HS-5 (cell line): ENCODE measurements around the gene CHD9.
A peak's percentile ranks its signal among the peaks of the same experiment; 100 is the strongest.

ENCODE experiments used
- DNase-seq: peaks from one replicate; pipeline ENCODE4 v3.0.0-alpha.2; 2012; ENCODE audit warnings: low read depth

Gene CHD9

GRCh38 chr16:53094013-53094630 is 39.3 kb downstream of the CHD9 start:
- DNase-seq, result no peak

DNA sequence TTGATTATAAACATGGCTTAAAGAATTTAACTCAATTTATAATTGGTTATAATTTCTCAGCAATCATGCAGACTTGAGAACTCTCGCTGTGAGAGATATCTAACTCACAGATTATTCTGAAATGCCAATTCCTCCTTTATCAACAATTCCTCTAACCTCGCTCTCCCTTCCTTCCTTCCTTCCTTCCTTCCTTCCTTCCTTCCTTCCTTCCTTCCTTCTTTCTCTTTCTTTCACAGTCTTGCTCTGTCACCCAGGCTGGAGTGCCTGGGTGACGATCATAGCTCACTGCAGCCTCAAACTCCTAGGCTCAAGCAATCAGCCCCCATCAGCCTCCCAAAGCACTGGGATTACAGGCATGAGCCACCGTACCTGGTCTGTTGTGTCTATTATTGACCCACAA is 42.4 kb downstream of the CHD9 start:
- no peak for DNase-seq

- DNase-seq, result peak; percentile 39
Measured at GRCh38 chr16:53098526-53099317, 43.9 kb downstream of the CHD9 start.

- DNase-seq, result peak; percentile 59
Measured at GRCh38 chr16:53099318-53100130, 44.7 kb downstream of the CHD9 start.

GRCh38 chr16:53100131-53100748 is 45.4 kb downstream of the CHD9 start:
- no peak for DNase-seq

DNA sequence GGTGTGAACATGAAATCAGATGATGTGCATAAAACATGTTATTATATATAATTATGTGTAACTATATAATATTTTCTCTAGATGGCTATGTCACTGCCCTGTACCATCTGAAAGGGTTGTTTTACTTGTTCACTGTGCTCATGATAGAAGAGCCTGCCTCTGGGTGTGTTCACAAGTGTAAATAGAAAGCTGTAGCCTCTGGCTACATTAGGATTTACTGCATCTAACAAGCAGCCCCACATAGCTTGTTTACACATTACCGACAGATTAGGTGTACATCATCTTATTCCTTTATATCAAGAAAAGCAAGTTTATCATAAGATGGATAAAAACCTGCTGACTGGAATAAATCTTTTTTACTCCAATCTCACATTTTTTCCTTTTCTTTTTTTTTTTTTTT is 46.1 kb downstream of the CHD9 start:
- DNase-seq, result no peak

GRCh38 chr16:53103811-53104210 is 49.0 kb downstream of the CHD9 start:
- DNase-seq, result no peak

GRCh38 chr16:53105565-53105964 is 50.8 kb downstream of the CHD9 start:
- no peak for DNase-seq

DNA sequence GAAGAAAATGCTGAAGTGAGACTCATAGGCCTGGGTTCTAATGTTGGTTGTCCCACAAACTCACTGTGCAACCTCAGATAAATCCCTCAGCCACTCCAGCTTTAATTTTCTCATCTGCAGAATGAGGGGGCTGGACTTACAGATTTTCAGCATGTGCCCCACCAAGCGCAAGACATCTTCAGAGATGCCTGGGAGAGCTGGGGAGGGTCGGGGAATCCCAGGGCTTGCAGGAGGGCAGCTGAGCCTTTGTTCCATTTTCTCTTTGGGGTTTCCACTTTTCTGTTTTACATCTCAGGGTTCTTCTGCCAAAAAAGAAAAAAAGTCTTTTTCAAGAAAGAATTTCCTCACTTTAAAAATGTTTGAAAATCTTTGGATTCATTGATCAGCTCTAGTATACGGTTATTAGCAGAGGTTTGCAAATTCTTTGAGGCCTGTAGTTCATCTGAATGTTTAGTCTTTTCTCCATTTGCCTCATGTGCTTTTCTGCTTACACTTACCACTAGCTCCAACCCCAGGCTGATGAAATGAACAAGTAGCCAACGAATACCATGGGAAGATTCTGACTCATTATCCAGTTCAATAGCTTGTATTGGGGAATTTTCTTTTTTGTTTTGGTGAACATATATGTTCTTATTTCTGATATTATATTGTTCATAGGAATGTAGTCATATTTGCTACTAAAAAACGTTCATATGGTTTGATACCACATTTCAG is 56.4 kb downstream of the CHD9 start:
- DNase-seq, result no peak

GRCh38 chr16:53112015-53112414 is 57.2 kb downstream of the CHD9 start:
- no peak for DNase-seq

DNA sequence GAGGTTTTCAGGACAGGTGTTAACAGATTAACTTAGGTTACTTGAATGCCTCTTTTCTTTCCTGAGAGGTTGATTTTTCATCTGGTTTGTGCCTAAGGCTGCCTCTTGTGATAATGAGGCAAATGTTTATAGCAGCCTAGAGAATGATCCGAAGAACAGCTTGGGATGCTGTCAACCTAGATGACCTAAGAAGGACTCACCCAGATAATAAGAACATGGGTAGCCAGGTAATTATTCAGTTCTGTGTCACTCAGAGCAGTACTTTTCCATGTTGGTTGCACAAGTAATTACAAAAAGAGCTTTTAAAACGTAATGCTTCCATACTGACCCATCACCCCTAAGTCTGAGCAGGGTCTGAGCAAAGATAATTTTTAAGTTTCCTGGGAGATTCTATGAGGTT is 60.3 kb downstream of the CHD9 start:
- no peak for DNase-seq

- no peak for DNase-seq
Measured at GRCh38 chr16:53115773-53116172, 61.0 kb downstream of the CHD9 start.

DNA sequence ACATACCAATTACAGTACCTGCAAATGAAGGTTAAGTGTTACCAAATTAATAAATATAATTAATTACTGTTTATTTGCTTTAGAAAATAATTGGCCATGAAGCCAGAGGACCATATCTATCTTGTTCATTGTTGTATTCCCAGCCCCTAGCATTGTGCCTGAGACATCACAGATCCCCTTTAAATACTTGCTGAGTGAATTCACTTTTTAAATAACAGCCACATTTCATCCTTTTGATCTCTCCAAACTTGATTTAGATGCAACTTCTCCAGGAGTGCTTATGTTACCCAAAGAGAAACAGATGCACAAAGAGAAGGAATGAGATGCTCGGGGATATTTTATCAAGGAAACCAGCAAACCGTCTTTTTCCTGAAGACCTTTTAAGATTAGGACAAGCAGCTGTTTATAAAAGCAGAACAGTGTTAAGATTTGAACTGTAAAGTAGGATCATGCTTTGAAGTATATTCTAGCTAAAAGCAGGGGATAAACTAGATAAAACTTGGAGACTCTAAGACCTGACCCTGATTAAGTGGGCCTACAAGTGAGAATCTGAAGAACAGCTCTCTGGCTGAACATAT is 66.3 kb downstream of the CHD9 start:
- no peak for DNase-seq

GRCh38 chr16:53121661-53122060 is 66.9 kb downstream of the CHD9 start:
- DNase-seq, result no peak

DNA sequence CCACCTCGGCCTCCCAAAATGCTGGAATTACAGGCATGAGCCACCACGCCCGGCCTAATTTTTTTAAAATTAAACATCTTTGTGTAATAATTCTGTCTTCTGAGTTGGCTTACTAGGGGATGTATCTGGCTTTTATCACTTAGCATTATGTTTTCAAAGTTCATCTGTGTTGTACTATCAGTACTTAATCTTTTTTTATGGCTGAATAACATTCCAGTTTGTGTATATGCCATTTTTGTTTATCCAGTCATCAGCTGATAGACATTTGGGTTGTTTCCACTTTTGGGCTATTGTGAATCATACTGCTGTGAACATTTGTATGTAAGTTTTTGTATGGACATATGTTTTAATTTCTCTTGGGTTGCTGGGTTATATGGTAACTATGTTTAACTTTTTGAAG is 69.0 kb downstream of the CHD9 start:
- no peak for DNase-seq

- DNase-seq, result no peak
Measured at GRCh38 chr16:53126390-53126789, 71.6 kb downstream of the CHD9 start.

- no peak for DNase-seq
Measured at GRCh38 chr16:53129281-53130158, 74.7 kb downstream of the CHD9 start.

- DNase-seq, result peak; percentile 67
Measured at GRCh38 chr16:53130159-53131049, 75.6 kb downstream of the CHD9 start.

DNA sequence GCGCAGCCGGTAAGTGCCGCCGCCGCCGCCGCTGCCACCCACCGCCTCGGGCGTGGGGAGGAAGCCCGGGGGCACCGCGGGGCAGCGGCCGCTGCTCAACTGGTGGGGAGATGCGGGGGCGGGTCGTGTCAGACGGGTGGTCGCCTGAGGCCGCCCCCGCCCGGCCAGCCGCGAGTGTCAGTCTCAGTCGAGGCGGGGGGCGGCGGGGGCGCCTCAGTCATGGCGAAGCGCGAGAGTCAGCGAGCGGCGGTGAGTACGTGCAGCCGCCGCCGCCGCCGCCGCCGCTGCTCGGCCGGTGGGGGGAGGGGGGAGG is 76.2 kb downstream of the CHD9 start:
- no peak for DNase-seq
